ENCODE results near the gene FNIP2. TPM values are rescaled to one million over a fixed set of nuclear protein-coding genes. Genes with fewer than 3 reads are reported as not detected.
"Not testable (repeated sequence)": the region's sequence is repeated elsewhere in the genome, so short reads cannot be mapped to it uniquely, and the experiment has no call there.

Gene FNIP2
- total RNA-seq, 2 donors from 2014 or later: 26.7 to 38.2 TPM

GRCh38 chr4:158805635-158806471 lies 37.0 kb downstream of the FNIP2 start:
- 75 to 88% methylated on average over 10 of the region's 10 CpGs for WGBS, 2 donors
- Histone ChIP-seq H3K36me3 (replicated peaks in 1 of 2; ENCODE audit: insufficient read depth in 1 of 2, low read depth in 2 of 2) (no peaks in the 10 kb centered on the region), H3K4me3 (no peak overlapping the region), H3K27ac (peak overlapping the region in 1 of 4 donors; percentile 24), H3K27me3 (no peaks in the 10 kb centered on the region), H3K9me3 (no peaks in the 10 kb centered on the region), H3K4me1 (peaks cover 54% of the 10 kb centered on the region)
- TF ChIP-seq, protein P1, sequence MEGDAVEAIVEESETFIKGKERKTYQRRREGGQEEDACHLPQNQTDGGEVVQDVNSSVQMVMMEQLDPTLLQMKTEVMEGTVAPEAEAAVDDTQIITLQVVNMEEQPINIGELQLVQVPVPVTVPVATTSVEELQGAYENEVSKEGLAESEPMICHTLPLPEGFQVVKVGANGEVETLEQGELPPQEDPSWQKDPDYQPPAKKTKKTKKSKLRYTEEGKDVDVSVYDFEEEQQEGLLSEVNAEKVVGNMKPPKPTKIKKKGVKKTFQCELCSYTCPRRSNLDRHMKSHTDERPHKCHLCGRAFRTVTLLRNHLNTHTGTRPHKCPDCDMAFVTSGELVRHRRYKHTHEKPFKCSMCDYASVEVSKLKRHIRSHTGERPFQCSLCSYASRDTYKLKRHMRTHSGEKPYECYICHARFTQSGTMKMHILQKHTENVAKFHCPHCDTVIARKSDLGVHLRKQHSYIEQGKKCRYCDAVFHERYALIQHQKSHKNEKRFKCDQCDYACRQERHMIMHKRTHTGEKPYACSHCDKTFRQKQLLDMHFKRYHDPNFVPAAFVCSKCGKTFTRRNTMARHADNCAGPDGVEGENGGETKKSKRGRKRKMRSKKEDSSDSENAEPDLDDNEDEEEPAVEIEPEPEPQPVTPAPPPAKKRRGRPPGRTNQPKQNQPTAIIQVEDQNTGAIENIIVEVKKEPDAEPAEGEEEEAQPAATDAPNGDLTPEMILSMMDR (IDR thresholded peaks at IDR 0.05): no peak
- TF ChIP-seq POLR2A (IDR thresholded peaks at IDR 0.05): no peak
- DNase-seq (peak in 2 of 4 donors; percentile 23 to 32), ATAC-seq (peak; percentile 19)
- intact Hi-C loops (cut with DNase I): no loop called here

- Histone ChIP-seq H3K27me3 (no peaks in the 10 kb centered on the region), H3K27ac (peak overlapping the region in 1 of 4 donors; percentile 49), H3K4me3 (no peak overlapping the region), H3K9me3 (no peaks in the 10 kb centered on the region), H3K4me1 (peaks cover 54% of the 10 kb centered on the region), H3K36me3 (replicated peaks in 1 of 2; ENCODE audit: insufficient read depth in 1 of 2, low read depth in 2 of 2) (no peaks in the 10 kb centered on the region)
- TF ChIP-seq, protein P1 (IDR thresholded peaks at IDR 0.05): no peak
- no peak for TF ChIP-seq POLR2A (IDR thresholded peaks at IDR 0.05)
- WGBS, 2 donors: 24 to 34% methylated on average over 3 of the region's 3 CpGs
- DNase-seq: no peak
- ATAC-seq: no peak
- intact Hi-C loops (cut with DNase I): no loop called here
These were observed 38.9 kb downstream of the FNIP2 start for GRCh38 chr4:158807691-158808090.

GRCh38 chr4:158808399-158808798 lies 39.6 kb downstream of the FNIP2 start:
- no peak for DNase-seq
- Histone ChIP-seq H3K27me3 (no peaks in the 10 kb centered on the region), H3K27ac (peak overlapping the region in 1 of 4 donors; percentile 49), H3K4me1 (peaks cover 49% of the 10 kb centered on the region), H3K36me3 (replicated peaks in 1 of 2; ENCODE audit: insufficient read depth in 1 of 2, low read depth in 2 of 2) (no peaks in the 10 kb centered on the region), H3K4me3 (no peak overlapping the region), H3K9me3 (no peaks in the 10 kb centered on the region)
- no peak for ATAC-seq
- intact Hi-C loops (cut with DNase I): no loop called here
- no peak for TF ChIP-seq POLR2A (IDR thresholded peaks at IDR 0.05)
- TF ChIP-seq, protein P1 (IDR thresholded peaks at IDR 0.05): no peak
- 28 to 38% methylated on average over 3 of the region's 3 CpGs for WGBS, 2 donors

DNA sequence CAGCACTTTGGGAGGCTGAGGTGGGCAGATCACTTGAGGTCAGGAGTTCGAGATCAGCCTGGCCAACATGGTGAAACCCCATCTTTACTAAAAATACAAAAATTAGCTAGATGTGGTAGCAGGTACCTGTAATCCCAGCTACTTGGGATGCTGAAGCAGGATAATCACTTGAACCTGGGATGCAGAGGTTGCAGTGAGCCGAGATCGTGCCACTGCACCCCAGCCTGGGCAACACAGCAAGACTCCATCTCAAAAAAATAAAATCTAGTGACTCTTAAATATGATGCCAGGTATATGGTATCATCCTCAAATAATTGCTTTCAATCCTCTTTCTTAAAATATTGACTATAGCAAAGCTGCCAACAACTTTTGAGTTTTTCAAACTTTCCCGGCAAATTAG lies 40.4 kb downstream of the FNIP2 start:
- H3K4me1 ChIP-seq: peaks cover 58% of the 10 kb centered on the region

DNA sequence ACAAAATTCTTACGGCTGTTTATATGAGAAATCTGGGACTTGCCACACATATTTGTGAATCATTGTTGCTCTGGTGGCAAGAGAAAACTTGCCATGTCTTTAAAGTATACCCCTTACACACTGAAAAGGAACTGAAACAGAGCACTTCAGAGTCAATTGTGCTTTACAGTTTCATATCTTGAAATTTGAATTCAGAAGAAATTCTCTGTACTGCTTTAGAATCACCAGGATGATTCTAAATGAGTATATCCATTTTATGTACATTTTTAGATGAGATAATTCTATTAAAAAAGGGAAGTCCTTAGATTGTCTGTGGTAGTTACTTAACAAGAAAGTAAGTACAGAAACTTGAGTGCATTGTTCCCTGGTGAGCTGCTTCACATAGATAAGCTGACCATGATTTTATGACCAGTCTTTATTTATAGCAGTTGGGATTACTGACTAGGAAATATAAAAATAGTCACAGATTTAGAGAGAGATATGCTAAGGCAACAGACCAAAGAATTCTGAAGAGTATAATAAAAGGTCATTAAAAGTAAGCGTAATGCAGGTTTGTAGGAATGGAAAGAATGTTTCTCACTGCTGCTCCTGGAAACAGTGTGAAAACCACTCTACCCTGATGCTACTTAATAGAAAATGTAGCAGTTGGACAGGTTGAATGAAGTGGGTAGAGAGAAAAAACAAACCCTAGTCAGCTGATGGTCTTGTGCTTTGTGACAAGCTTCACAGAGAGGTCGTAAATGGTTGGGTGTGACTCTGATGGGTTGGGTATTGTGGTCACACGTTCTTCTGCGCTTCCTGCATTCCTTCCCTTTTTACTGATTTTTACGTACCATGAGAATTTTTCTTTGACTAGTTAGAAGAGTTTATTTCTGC lies 41.0 kb downstream of the FNIP2 start:
- H3K36me3 ChIP-seq (replicated peaks in 1 of 2; ENCODE audit: insufficient read depth in 1 of 2, low read depth in 2 of 2): no peaks in the 10 kb centered on the region
- H3K4me3 ChIP-seq: no peak overlapping the region
- no peaks in the 10 kb centered on the region for H3K9me3 ChIP-seq
- intact Hi-C loops (cut with DNase I): no loop called here
- 30 to 49% methylated on average over 6 of the region's 6 CpGs for WGBS, 2 donors
- peaks cover 64% of the 10 kb centered on the region for H3K4me1 ChIP-seq
- no peaks in the 10 kb centered on the region for H3K27me3 ChIP-seq
- peak in 1 of 3 donors; percentile 35 for TF ChIP-seq POLR2A (IDR thresholded peaks at IDR 0.05)
- TF ChIP-seq, protein P1 (IDR thresholded peaks at IDR 0.05): no peak
- ATAC-seq (peak; percentile 61), DNase-seq (peak in 1 of 4 donors; percentile 56)
- peak overlapping the region; percentile 52 to 77 (median 62) for H3K27ac ChIP-seq

More for the DNA sequence above, 40.4 kb downstream of the FNIP2 start:
- ATAC-seq; H3K9me3 ChIP-seq; H3K36me3 ChIP-seq (replicated peaks in 1 of 2; ENCODE audit: insufficient read depth in 1 of 2, low read depth in 2 of 2); DNase-seq; intact Hi-C loops (cut with DNase I); H3K4me3 ChIP-seq; H3K27me3 ChIP-seq: not testable (repeated sequence)
- peak overlapping the region in 3 of 4 donors; percentile 52 to 77 (median 67) for H3K27ac ChIP-seq
- WGBS, 2 donors: 79 to 82% methylated on average over 4 of the region's 4 CpGs
